ENCODE data around the gene RUNX1.

DNA sequence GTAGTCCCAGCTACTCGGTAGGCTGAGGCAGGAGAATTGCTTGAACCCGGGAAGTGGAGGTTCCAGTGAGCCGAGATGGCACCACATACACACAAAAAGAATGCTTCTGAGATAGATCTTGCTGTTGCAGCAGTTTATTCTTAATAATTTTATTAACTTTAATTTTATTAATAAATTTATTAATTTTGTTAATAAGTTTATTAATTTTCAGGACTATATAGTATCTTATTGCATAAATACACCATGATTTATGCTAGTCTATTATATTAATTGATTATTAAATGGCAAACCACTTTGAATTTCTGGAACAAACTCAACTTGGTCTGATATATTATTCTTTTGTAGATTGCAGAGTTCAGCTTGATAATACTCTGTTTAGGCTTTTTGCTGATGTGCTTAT lies 280.8 kb downstream of the RUNX1 start:
- no peak for TF ChIP-seq POLR2AphosphoS5 (IDR thresholded peaks at IDR 0.05; ENCODE audit: low read depth, low read length)
- no peak for TF ChIP-seq POLR2A (IDR thresholded peaks at IDR 0.05; ENCODE audit: low read depth, low read length)
